ENCODE data around the gene SOCS1. TPM values are rescaled to one million over a fixed set of nuclear protein-coding genes. Genes with fewer than 3 reads are reported as not detected.

The SOCS1 gene
- total RNA-seq, 2 experiments from 2014 or later: 71.3 to 71.4 TPM

GRCh38 chr16:11219178-11219577 lies 36.8 kb downstream of the SOCS1 start:
- H3K36me3 Mint-ChIP-seq (ENCODE audit: low read depth): no peaks in the 10 kb centered on the region
- no peak for TF ChIP-seq CTCF (IDR thresholded peaks at IDR 0.05)
- Histone ChIP-seq H3K27ac (ENCODE audit: low read depth in 1 of 2, low read length in 2 of 2) (no peak overlapping the region), H3K36me3 (ENCODE audit: insufficient read depth, low read length) (no peaks in the 10 kb centered on the region), H3K4me1 (ENCODE audit: insufficient read depth, low read length) (peaks cover 25% of the 10 kb centered on the region), H3K9me3 (ENCODE audit: control insufficient read depth in 1 of 2, insufficient read depth in 1 of 2, low read length in 2 of 2) (peaks cover 15 to 18% of the 10 kb centered on the region in 2 experiments), H3K27me3 (ENCODE audit: control insufficient read depth in 1 of 2, insufficient read depth in 2 of 2, low read length in 2 of 2) (no peaks in the 10 kb centered on the region), H3K4me3 (ENCODE audit: low read length) (no peak overlapping the region)
- ATAC-seq (ENCODE audit: poor library complexity) (no peak), DNase-seq (peak in 1 of 14 experiments; percentile 27)
- peaks cover 5% of the 10 kb centered on the region for H3K9me3 Mint-ChIP-seq
- ChIA-PET CTCF (no interaction called here), POLR2A (interaction anchor here (1.0 to 1.6 kb wide), 2 partner anchors 23 to 36 kb away, joined by 3 to 8 read pairs; partner anchors contain the start of gene SOCS1)
- no peak overlapping the region for H3K4me3 Mint-ChIP-seq
- no peaks in the 10 kb centered on the region for H3K27me3 Mint-ChIP-seq
- peaks cover 15% of the 10 kb centered on the region for H3K4me1 Mint-ChIP-seq (ENCODE audit: low read depth)
- intact Hi-C loops (cut with DNase I, micrococcal nuclease): no loop called here
- H3K27ac Mint-ChIP-seq: no peak overlapping the region

GRCh38 chr16:11218604-11218962 lies 37.4 kb downstream of the SOCS1 start:
- ChIA-PET POLR2A (interaction anchor here (1.0 to 1.6 kb wide), 3 partner anchors 24 to 38 kb away, joined by 3 to 8 read pairs (median 3); partner anchors contain the start of gene SOCS1), CTCF (interaction anchor here (0.9 to 1.8 kb wide), 2 partner anchors 18 to 37 kb away, joined by 3 read pairs; partner anchors contain the start of gene SOCS1)
- Histone ChIP-seq H3K4me1 (ENCODE audit: insufficient read depth, low read length) (peaks cover 19% of the 10 kb centered on the region), H3K36me3 (ENCODE audit: insufficient read depth, low read length) (no peaks in the 10 kb centered on the region), H3K27ac (ENCODE audit: low read depth in 1 of 2, low read length in 2 of 2) (no peak overlapping the region), H3K27me3 (ENCODE audit: control insufficient read depth in 1 of 2, insufficient read depth in 2 of 2, low read length in 2 of 2) (no peaks in the 10 kb centered on the region), H3K4me3 (ENCODE audit: low read length) (no peak overlapping the region), H3K9me3 (ENCODE audit: control insufficient read depth in 1 of 2, insufficient read depth in 1 of 2, low read length in 2 of 2) (peaks cover 15 to 18% of the 10 kb centered on the region in 2 experiments)
- Mint-ChIP-seq H3K4me3 (no peak overlapping the region), H3K9me3 (peaks cover 5% of the 10 kb centered on the region), H3K27ac (no peak overlapping the region), H3K27me3 (no peaks in the 10 kb centered on the region), H3K36me3 (ENCODE audit: low read depth) (no peaks in the 10 kb centered on the region), H3K4me1 (ENCODE audit: low read depth) (peaks cover 9% of the 10 kb centered on the region)
- intact Hi-C loops (cut with DNase I, micrococcal nuclease): no loop called here
- TF ChIP-seq CTCF (IDR thresholded peaks at IDR 0.05): peak; percentile 44
- ATAC-seq (ENCODE audit: poor library complexity): no peak
- DNase-seq: no peak

GRCh38 chr16:11217651-11218603 lies 38.1 kb downstream of the SOCS1 start:
- H3K4me1 Mint-ChIP-seq (ENCODE audit: low read depth): peaks cover 5% of the 10 kb centered on the region
- no peaks in the 10 kb centered on the region for H3K27me3 Mint-ChIP-seq
- peaks cover 5% of the 10 kb centered on the region for H3K9me3 Mint-ChIP-seq
- H3K36me3 ChIP-seq (ENCODE audit: insufficient read depth, low read length): no peaks in the 10 kb centered on the region
- H3K4me3 Mint-ChIP-seq: no peak overlapping the region
- DNase-seq (no peak), ATAC-seq (ENCODE audit: poor library complexity) (no peak)
- H3K9me3 ChIP-seq (ENCODE audit: control insufficient read depth in 1 of 2, insufficient read depth in 1 of 2, low read length in 2 of 2): peaks cover 15 to 18% of the 10 kb centered on the region in 2 experiments
- H3K4me1 ChIP-seq (ENCODE audit: insufficient read depth, low read length): peaks cover 12% of the 10 kb centered on the region
- H3K27ac ChIP-seq (ENCODE audit: low read depth in 1 of 2, low read length in 2 of 2): no peak overlapping the region
- H3K4me3 ChIP-seq (ENCODE audit: low read length): no peak overlapping the region
- no peaks in the 10 kb centered on the region for H3K27me3 ChIP-seq (ENCODE audit: control insufficient read depth in 1 of 2, insufficient read depth in 2 of 2, low read length in 2 of 2)
- POLR2A ChIA-PET: interaction anchor here (0.7 to 1.6 kb wide), 5 partner anchors 24 to 39 kb away, joined by 3 to 8 read pairs (median 3); partner anchors contain the start of gene SOCS1
- CTCF ChIA-PET: interaction anchor here (0.7 to 1.8 kb wide), 3 partner anchors 17 to 38 kb away, joined by 3 read pairs; partner anchors contain the start of gene SOCS1
- intact Hi-C loops (cut with DNase I, micrococcal nuclease): no loop called here
- H3K27ac Mint-ChIP-seq: no peak overlapping the region
- H3K36me3 Mint-ChIP-seq (ENCODE audit: low read depth): no peaks in the 10 kb centered on the region
- TF ChIP-seq CTCF (IDR thresholded peaks at IDR 0.05): no peak

Data from CD4-positive, alpha-beta T cell (primary cell).